OCI-LY7 (cell line): ENCODE measurements around the gene SERPINC1. TPM values are rescaled to one million over a fixed set of nuclear protein-coding genes. Genes with fewer than 3 reads are reported as not detected.

Experiments used
- BruUV-seq: library from RNA; stranded (reverse); fragments of 400-500 nt; replicated peaks from 2 replicates; lab custom pipeline; 2021; lab: Mats Ljungman, UMichigan
- CTCF ChIA-PET: fragments of 300-600 bp; sonication (Branson Sonifier 250); formaldehyde crosslinking; loops from one replicate; lab custom pipeline; 2022; ENCODE audit warnings: antibody characterized with exemption; ENCODE audit not compliant: unreplicated experiment; lab: Charles Lee
- POLR2A ChIA-PET: fragments of 300-600 bp; sonication (Branson Sonifier 250); formaldehyde crosslinking; loops from one replicate; lab custom pipeline; 2022; ENCODE audit warnings: antibody characterized with exemption; lab: Charles Lee
- DNase-seq: peaks from one replicate; pipeline ENCODE4 v3.0.0-alpha.2; 2015; ENCODE audit warnings: low spot score
- H2AFZ ChIP-seq: fragments of 200-600 bp; sonication (generic), shearing (Covaris generic); 2 replicates; pipeline ENCODE4 v1.6.1; 2014; ENCODE audit warnings: mild to moderate bottlenecking, antibody characterized with exemption, low read length, moderate library complexity
- H3K27ac ChIP-seq: fragments of 200-600 bp; sonication (generic); 2 replicates; pipeline ENCODE4 v1.5.1; 2014; ENCODE audit warnings: mixed run types, low read depth, mild to moderate bottlenecking, moderate library complexity, low read length, inconsistent platforms; ENCODE audit not compliant: poor library complexity, severe bottlenecking
- H3K36me3 ChIP-seq: fragments of 200-600 bp; sonication (generic); 2 replicates; pipeline ENCODE4 v1.6.1; 2014; ENCODE audit warnings: mild to moderate bottlenecking, antibody characterized with exemption, low read length, moderate library complexity, mixed read lengths; ENCODE audit not compliant: insufficient read depth
- H3K4me1 ChIP-seq: fragments of 200-600 bp; sonication (generic); 2 replicates; pipeline ENCODE4 v1.5.1; 2014; ENCODE audit warnings: mild to moderate bottlenecking, low read length; ENCODE audit not compliant: insufficient read depth, poor library complexity, severe bottlenecking
- H3K4me2 ChIP-seq: fragments of 200-600 bp; sonication (generic); 2 replicates; pipeline ENCODE4 v1.6.1; 2014; ENCODE audit warnings: mild to moderate bottlenecking, low read length
- H3K4me3 ChIP-seq: fragments of 200-600 bp; sonication (generic); 2 replicates; pipeline ENCODE4 v1.5.1; 2014; ENCODE audit warnings: mild to moderate bottlenecking, low read depth, low read length; ENCODE audit not compliant: poor library complexity, severe bottlenecking
- H3K79me2 ChIP-seq: fragments of 200-600 bp; sonication (generic); 2 replicates; pipeline ENCODE4 v1.6.1; 2016; ENCODE audit warnings: low read depth, mild to moderate bottlenecking, low read length, moderate library complexity, mixed read lengths; ENCODE audit not compliant: insufficient read depth
- H3K9me2 ChIP-seq: fragments of 200-600 bp; sonication (generic); 2 replicates; pipeline ENCODE4 v1.6.1; 2016; ENCODE audit warnings: mild to moderate bottlenecking, low read length, mixed read lengths; ENCODE audit not compliant: insufficient read depth
- H3K9me3 ChIP-seq: fragments of 200-600 bp; sonication (generic); 2 replicates; pipeline ENCODE4 v1.6.1; 2014; ENCODE audit warnings: mild to moderate bottlenecking, mixed run types, low read length, mixed read lengths
- H4K20me1 ChIP-seq: fragments of 200-600 bp; sonication (generic); 2 replicates; pipeline ENCODE4 v1.6.1; 2014; ENCODE audit warnings: mild to moderate bottlenecking, antibody characterized with exemption, low read length, moderate library complexity, mixed read lengths; ENCODE audit not compliant: insufficient read depth
- CTCF ChIP-seq: fragments of 200-600 bp; sonication (generic); conservative IDR thresholded peaks from 2 replicates; pipeline ENCODE4 v1.5.1; 2014; ENCODE audit warnings: mild to moderate bottlenecking, antibody characterized with exemption, low read length, moderate library complexity, mixed read lengths
- EZH2phosphoT487 ChIP-seq: fragments of 200-600 bp; sonication (generic); IDR thresholded peaks from 2 replicates; pipeline ENCODE4 v1.6.1; 2018; ENCODE audit warnings: low read depth, borderline replicate concordance, mild to moderate bottlenecking, mixed run types, antibody characterized with exemption, low read length, moderate library complexity, mixed read lengths
- intact Hi-C: fragments of 100-400 bp; cut with micrococcal nuclease; formaldehyde crosslinking; loops from one replicate; pipeline ENCODE4 v1.10.0; 2022; ENCODE audit not compliant: unreplicated experiment
- total RNA-seq, 2 experiments: library from RNA; depleted of rRNA in 1 of 2; stranded (reverse); fragments of >200 nt in 1 of 2; shearing (Covaris generic) in 1 of 2; gene quantifications; 2 replicates each; pipeline ENCODE4 v1.2.3, GENCODE V29; 2014 to 2022

The SERPINC1 gene
- total RNA-seq, 2 experiments from 2014 or later, result not detected

GRCh38 chr1:173925306-173926242, 8.4 kb upstream of the SERPINC1 start:
- BruUV-seq, result no TSS peak
- Histone ChIP-seq H3K4me3 (no peak overlapping the region), H3K9me3 (no peaks in the 10 kb centered on the region), H2AFZ (no peak overlapping the region), H3K79me2 (no peaks in the 10 kb centered on the region), H3K4me1 (no peaks in the 10 kb centered on the region), H3K9me2 (no peaks in the 10 kb centered on the region), H3K27ac (no peak overlapping the region), H3K4me2 (no peak overlapping the region), H3K36me3 (no peaks in the 10 kb centered on the region), H4K20me1 (no peaks in the 10 kb centered on the region)
- ChIA-PET POLR2A (interaction anchor here (0.6 kb wide), 1 partner anchor 111 kb away, joined by 3 read pairs; no protein-coding TSS in a partner anchor), CTCF (no interaction called here)
- no peak for DNase-seq
- intact Hi-C loops, result no loop called here
- TF ChIP-seq CTCF, result no peak

- no peaks in the 10 kb centered on the region for H3K9me2 ChIP-seq
- no peaks in the 10 kb centered on the region for H3K4me1 ChIP-seq
- intact Hi-C loops, result no loop called here
- H3K36me3 ChIP-seq, result no peaks in the 10 kb centered on the region
- CTCF ChIA-PET, result no interaction called here
- H3K9me3 ChIP-seq, result no peaks in the 10 kb centered on the region
- no peak overlapping the region for H3K4me3 ChIP-seq
- no TSS peak for BruUV-seq
- no peak for DNase-seq
- H4K20me1 ChIP-seq, result no peaks in the 10 kb centered on the region
- H2AFZ ChIP-seq, result no peak overlapping the region
- TF ChIP-seq CTCF, result no peak
- TF ChIP-seq EZH2phosphoT487, result no peak
- no peaks in the 10 kb centered on the region for H3K79me2 ChIP-seq
- POLR2A ChIA-PET, result interaction anchor here (1.1 kb wide), 1 partner anchor 49 kb away, joined by 3 read pairs; no protein-coding TSS in a partner anchor
- H3K27ac ChIP-seq, result no peak overlapping the region
- no peak overlapping the region for H3K4me2 ChIP-seq
Observed at GRCh38 chr1:173920861-173921260, 3.7 kb upstream of the SERPINC1 start.
